Neuronal stem cell (in vitro differentiated cells): Measurements from ENCODE around the gene DEFB116.
A peak's percentile ranks its signal among the peaks of the same experiment; 100 is the strongest.
"Not testable (repeated sequence)": the region's sequence is repeated elsewhere in the genome, so short reads cannot be mapped to it uniquely, and the experiment has no call there.

Experiments used
- DNase-seq: peaks from one replicate; pipeline ENCODE4 v3.0.0-alpha.2; 2013; ENCODE audit warnings: low spot score
- H2AFZ ChIP-seq: one replicate; pipeline ENCODE4 v1.6.1; 2013; ENCODE audit warnings: mild to moderate bottlenecking, low read length, inconsistent platforms
- H2AK5ac ChIP-seq: 2 replicates; pipeline ENCODE4 v1.6.1; 2013; ENCODE audit warnings: low read depth, mild to moderate bottlenecking, inconsistent platforms, low read length, moderate library complexity, mixed read lengths
- H2BK120ac ChIP-seq: 2 replicates; pipeline ENCODE4 v1.6.1; 2013; ENCODE audit warnings: low read depth, mild to moderate bottlenecking, inconsistent platforms, low read length, moderate library complexity, mixed read lengths
- H2BK12ac ChIP-seq: one replicate; pipeline ENCODE4 v1.6.1; 2013; ENCODE audit warnings: low read length, inconsistent platforms
- H2BK15ac ChIP-seq: 2 replicates; pipeline ENCODE4 v1.6.1; 2013; ENCODE audit warnings: mild to moderate bottlenecking, low read length, inconsistent platforms, mixed read lengths
- H2BK5ac ChIP-seq: one replicate; pipeline ENCODE4 v1.6.1; 2013; ENCODE audit warnings: inconsistent platforms, mild to moderate bottlenecking, low read length, moderate library complexity
- H3K14ac ChIP-seq: one replicate; pipeline ENCODE4 v1.6.1; 2013; ENCODE audit warnings: low read length, inconsistent platforms
- H3K18ac ChIP-seq: 2 replicates; pipeline ENCODE4 v1.6.1; 2013; ENCODE audit warnings: low read length, inconsistent platforms
- H3K23ac ChIP-seq: 2 replicates; pipeline ENCODE4 v1.6.1; 2013; ENCODE audit warnings: low read depth, mild to moderate bottlenecking, mixed read lengths, low read length, inconsistent platforms; ENCODE audit not compliant: poor library complexity
- H3K27ac ChIP-seq: replicated peaks from 3 replicates; pipeline ENCODE4 v1.5.1; 2013; ENCODE audit warnings: low read length, inconsistent platforms
- H3K27me3 ChIP-seq, 3 experiments: 2 replicates each; pipeline ENCODE4 v1.6.1; 2013; ENCODE audit warnings: low read length in 3 of 3, mild to moderate bottlenecking in 2 of 3, inconsistent platforms in 1 of 3, low read depth in 1 of 3, mixed read lengths in 1 of 3, moderate library complexity in 1 of 3; ENCODE audit not compliant: control insufficient read depth in 3 of 3, insufficient read depth in 3 of 3
- H3K36me3 ChIP-seq, 2 donors: replicated peaks in 1 of 2; 2 replicates each; pipeline ENCODE4 v1.6.1; 2013; ENCODE audit warnings: low read length in 2 of 2; ENCODE audit not compliant: control insufficient read depth in 2 of 2, insufficient read depth in 2 of 2
- H3K4ac ChIP-seq: 2 replicates; pipeline ENCODE4 v1.6.1; 2013; ENCODE audit warnings: inconsistent platforms, mild to moderate bottlenecking, low read length, moderate library complexity
- H3K4me1 ChIP-seq, 2 donors: 1 replicate in 1 of 2; 2 replicates in 1 of 2; pipeline ENCODE4 v1.6.1; 2013; ENCODE audit warnings: low read length in 2 of 2, low read depth in 1 of 2; ENCODE audit not compliant: control insufficient read depth in 2 of 2, insufficient read depth in 1 of 2
- H3K4me2 ChIP-seq: one replicate; pipeline ENCODE4 v1.6.1; 2013; ENCODE audit warnings: mild to moderate bottlenecking, low read length, inconsistent platforms; ENCODE audit not compliant: insufficient read depth, poor library complexity, severe bottlenecking
- H3K4me3 ChIP-seq, 2 donors: 2 replicates each; pipeline ENCODE4 v1.5.1; 2013; ENCODE audit warnings: low read length in 2 of 2, mild to moderate bottlenecking in 2 of 2, inconsistent platforms in 1 of 2, moderate library complexity in 1 of 2
- H3K79me1 ChIP-seq: one replicate; pipeline ENCODE4 v1.6.1; 2013; ENCODE audit warnings: low read depth, mild to moderate bottlenecking, inconsistent platforms, low read length, moderate library complexity
- H3K9ac ChIP-seq: one replicate; pipeline ENCODE4 v1.6.1; 2013; ENCODE audit warnings: mild to moderate bottlenecking, low read depth, low read length, inconsistent platforms; ENCODE audit not compliant: poor library complexity
- H3K9me3 ChIP-seq, 2 donors: replicated peaks in 1 of 2; 2 replicates each; pipeline versions ENCODE3 to v1.6.1; 2013; ENCODE audit warnings: low read length in 2 of 2, mild to moderate bottlenecking in 2 of 2, inconsistent platforms in 1 of 2, low read depth in 1 of 2, mixed read lengths in 1 of 2, moderate library complexity in 1 of 2; ENCODE audit not compliant: control insufficient read depth in 2 of 2, insufficient read depth in 1 of 2
- H4K8ac ChIP-seq: one replicate; pipeline ENCODE4 v1.6.1; 2013; ENCODE audit warnings: low read depth, mild to moderate bottlenecking, inconsistent platforms, low read length, moderate library complexity
- H4K91ac ChIP-seq: one replicate; pipeline ENCODE4 v1.6.1; 2013; ENCODE audit warnings: low read length, low read depth, mild to moderate bottlenecking, inconsistent platforms; ENCODE audit not compliant: poor library complexity
- WGBS, 2 donors: extraction: QIAGEN DNeasy Blood & Tissue Kit; methylation state at CpG; one replicate each; pipeline ENCODE4 v1.1.7; 2013; ENCODE audit warnings: missing lambda C conversion rate in 2 of 2, mixed read lengths in 1 of 2; ENCODE audit not compliant: insufficient read length in 2 of 2, insufficient replicate concordance in 1 of 2; ENCODE audit errors: extremely low coverage in 2 of 2; 5-methylcytosine and 5-hydroxymethylcytosine counted together

Gene DEFB116

GRCh38 chr20:31322504-31322903, 14.1 kb upstream of the DEFB116 start:
- Histone ChIP-seq H3K27ac (no peak overlapping the region), H2BK120ac (no peak overlapping the region), H3K9me3 (peaks cover 0 to 18% of the 10 kb centered on the region in 2 donors), H3K4me1 (no peaks in the 10 kb centered on the region), H3K9ac (no peak overlapping the region), H2BK5ac (no peak overlapping the region), H2AFZ (peak overlapping the region; percentile 35), H3K4me3 (no peak overlapping the region), H3K79me1 (no peaks in the 10 kb centered on the region), H3K4me2 (no peak overlapping the region), H3K18ac (no peak overlapping the region), H4K8ac (no peak overlapping the region), H4K91ac (no peak overlapping the region), H2BK12ac (no peak overlapping the region), H3K36me3 (no peaks in the 10 kb centered on the region), H3K14ac (no peak overlapping the region), H3K23ac (no peak overlapping the region), H2BK15ac (no peak overlapping the region), H3K27me3 (no peaks in the 10 kb centered on the region), H2AK5ac (no peak overlapping the region), H3K4ac (no peak overlapping the region)
- no CpG with 5 or more reads among the region's 3 CpGs for WGBS, 2 donors
- DNase-seq: no peak

- H2AFZ ChIP-seq, DNase-seq, H3K9ac ChIP-seq, H3K27me3 ChIP-seq, H3K79me1 ChIP-seq, H3K4me1 ChIP-seq, H3K36me3 ChIP-seq, H2BK5ac ChIP-seq, H2BK12ac ChIP-seq, H2BK15ac ChIP-seq, H2BK120ac ChIP-seq, H3K14ac ChIP-seq, H3K23ac ChIP-seq, H3K4ac ChIP-seq, H3K18ac ChIP-seq, H4K91ac ChIP-seq, H3K27ac ChIP-seq, H3K4me2 ChIP-seq, H3K4me3 ChIP-seq, H2AK5ac ChIP-seq, H4K8ac ChIP-seq: not testable (repeated sequence)
- peaks cover 0 to 19% of the 10 kb centered on the region in 2 donors for H3K9me3 ChIP-seq
- WGBS, 2 donors: no CpG with 5 or more reads among the region's 7 CpGs
Observed at GRCh38 chr20:31284964-31285363, 23.4 kb downstream of the DEFB116 start.

- no peak overlapping the region for H2BK15ac ChIP-seq
- H3K4ac ChIP-seq: no peak overlapping the region
- no peak overlapping the region for H3K23ac ChIP-seq
- no peak overlapping the region for H3K14ac ChIP-seq
- no peaks in the 10 kb centered on the region for H3K36me3 ChIP-seq
- peaks cover 3% of the 10 kb centered on the region for H3K79me1 ChIP-seq
- no peak overlapping the region for H2BK12ac ChIP-seq
- H3K27ac ChIP-seq: no peak overlapping the region
- no peak overlapping the region for H3K4me2 ChIP-seq
- H2BK120ac ChIP-seq: no peak overlapping the region
- H3K4me3 ChIP-seq: peak overlapping the region in 1 of 2 donors; percentile 32
- H4K8ac ChIP-seq: no peak overlapping the region
- peaks cover 0 to 3% (median 0%) of the 10 kb centered on the region in 3 experiments for H3K27me3 ChIP-seq
- H3K4me1 ChIP-seq: no peaks in the 10 kb centered on the region
- H2AFZ ChIP-seq: no peak overlapping the region
- no peak for DNase-seq
- H3K9ac ChIP-seq: peak overlapping the region; percentile 16
- no CpG with 5 or more reads among the region's 1 CpG for WGBS, 2 donors
- H4K91ac ChIP-seq: no peak overlapping the region
- no peak overlapping the region for H2BK5ac ChIP-seq
- H3K18ac ChIP-seq: no peak overlapping the region
- no peak overlapping the region for H2AK5ac ChIP-seq
- H3K9me3 ChIP-seq: peaks cover 0 to 30% of the 10 kb centered on the region in 2 donors
Observed at GRCh38 chr20:31278178-31278577, 30.2 kb downstream of the DEFB116 start.

GRCh38 chr20:31274441-31274840, 33.9 kb downstream of the DEFB116 start:
- DNase-seq: no peak
- H2BK15ac ChIP-seq: no peak overlapping the region
- peaks cover 3% of the 10 kb centered on the region for H3K79me1 ChIP-seq
- no peak overlapping the region for H3K4me2 ChIP-seq
- H4K91ac ChIP-seq: no peak overlapping the region
- H3K18ac ChIP-seq: no peak overlapping the region
- no peak overlapping the region for H3K9ac ChIP-seq
- no peaks in the 10 kb centered on the region for H3K36me3 ChIP-seq
- H3K4me1 ChIP-seq: no peaks in the 10 kb centered on the region
- no peak overlapping the region for H2AFZ ChIP-seq
- no peak overlapping the region for H3K23ac ChIP-seq
- H3K14ac ChIP-seq: no peak overlapping the region
- H4K8ac ChIP-seq: no peak overlapping the region
- no peak overlapping the region for H2BK120ac ChIP-seq
- no CpG with 5 or more reads among the region's 20 CpGs for WGBS, 2 donors
- H3K27ac ChIP-seq: no peak overlapping the region
- no peak overlapping the region for H2AK5ac ChIP-seq
- H3K4me3 ChIP-seq: peak overlapping the region in 1 of 2 donors; percentile 52
- no peak overlapping the region for H3K4ac ChIP-seq
- peaks cover 0 to 3% (median 0%) of the 10 kb centered on the region in 3 experiments for H3K27me3 ChIP-seq
- no peak overlapping the region for H2BK5ac ChIP-seq
- peaks cover 0 to 43% of the 10 kb centered on the region in 2 donors for H3K9me3 ChIP-seq
- H2BK12ac ChIP-seq: no peak overlapping the region
